ENCODE results near the gene MRGPRD.

The MRGPRD gene

DNA sequence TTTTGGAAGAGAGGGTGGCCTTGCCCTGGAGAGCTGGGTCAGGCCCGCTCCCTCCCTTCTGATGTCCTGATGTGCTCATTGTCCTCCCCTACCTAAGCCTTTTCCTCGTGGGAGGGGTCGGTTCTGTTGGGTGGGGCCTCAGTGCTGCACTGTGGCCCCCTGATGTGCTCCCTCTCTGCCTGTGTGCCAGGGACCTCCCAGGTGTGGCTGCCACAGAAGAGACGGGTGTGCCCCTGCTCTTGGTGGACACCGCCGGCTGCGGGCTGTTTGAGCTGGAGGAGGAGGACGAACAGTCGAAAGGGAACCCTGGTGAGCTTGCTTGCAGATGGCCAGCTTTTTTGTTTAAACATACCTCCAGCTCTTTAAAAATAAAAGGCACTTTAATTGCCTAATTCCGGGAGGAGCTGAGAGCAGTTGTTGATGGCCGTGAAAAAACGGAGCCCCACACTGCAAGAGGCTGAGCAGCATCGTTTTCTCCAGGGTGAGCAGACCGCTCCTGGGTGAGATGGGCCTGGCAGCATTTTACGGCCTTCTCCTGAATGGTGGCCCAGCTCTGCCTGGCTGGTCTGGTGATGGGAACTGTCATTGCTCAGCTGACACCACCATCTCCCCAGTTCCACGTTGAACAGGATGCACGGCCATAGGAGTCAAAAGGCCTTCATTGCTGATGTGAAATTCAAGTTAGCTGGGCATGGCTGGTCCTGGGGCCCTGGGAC lies 47.0 kb downstream of the MRGPRD start:
- POLR2A ChIA-PET (ENCODE audit: low non-redundant PET): no interaction called here
- CTCF ChIA-PET: no interaction called here
- DNase-seq (ENCODE audit: low spot score): no peak
- TF ChIP-seq, protein P1, sequence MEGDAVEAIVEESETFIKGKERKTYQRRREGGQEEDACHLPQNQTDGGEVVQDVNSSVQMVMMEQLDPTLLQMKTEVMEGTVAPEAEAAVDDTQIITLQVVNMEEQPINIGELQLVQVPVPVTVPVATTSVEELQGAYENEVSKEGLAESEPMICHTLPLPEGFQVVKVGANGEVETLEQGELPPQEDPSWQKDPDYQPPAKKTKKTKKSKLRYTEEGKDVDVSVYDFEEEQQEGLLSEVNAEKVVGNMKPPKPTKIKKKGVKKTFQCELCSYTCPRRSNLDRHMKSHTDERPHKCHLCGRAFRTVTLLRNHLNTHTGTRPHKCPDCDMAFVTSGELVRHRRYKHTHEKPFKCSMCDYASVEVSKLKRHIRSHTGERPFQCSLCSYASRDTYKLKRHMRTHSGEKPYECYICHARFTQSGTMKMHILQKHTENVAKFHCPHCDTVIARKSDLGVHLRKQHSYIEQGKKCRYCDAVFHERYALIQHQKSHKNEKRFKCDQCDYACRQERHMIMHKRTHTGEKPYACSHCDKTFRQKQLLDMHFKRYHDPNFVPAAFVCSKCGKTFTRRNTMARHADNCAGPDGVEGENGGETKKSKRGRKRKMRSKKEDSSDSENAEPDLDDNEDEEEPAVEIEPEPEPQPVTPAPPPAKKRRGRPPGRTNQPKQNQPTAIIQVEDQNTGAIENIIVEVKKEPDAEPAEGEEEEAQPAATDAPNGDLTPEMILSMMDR (conservative IDR thresholded peaks at IDR 0.05; ENCODE audit: low read depth): no peak
- 0 out of 2 replicates have a peak overlapping the region, but pooled peaks have one; percentile 6 for H3K27ac ChIP-seq

- H3K27ac ChIP-seq: 0 out of 2 replicates have a peak overlapping the region, but pooled peaks have one; percentile 2
- POLR2A ChIA-PET (ENCODE audit: low non-redundant PET): no interaction called here
- CTCF ChIA-PET: no interaction called here
- DNase-seq (ENCODE audit: low spot score): no peak
- TF ChIP-seq, protein P1 (conservative IDR thresholded peaks at IDR 0.05; ENCODE audit: low read depth): no peak
Measured at GRCh38 chr11:68932933-68933577, 47.7 kb downstream of the MRGPRD start.

- CTCF ChIA-PET: no interaction called here
- DNase-seq (ENCODE audit: low spot score): no peak
- TF ChIP-seq, protein P1 (conservative IDR thresholded peaks at IDR 0.05; ENCODE audit: low read depth): no peak
- 0 out of 2 replicates have a peak overlapping the region, but pooled peaks have one; percentile 2 for H3K27ac ChIP-seq
- POLR2A ChIA-PET (ENCODE audit: low non-redundant PET): no interaction called here
Measured at GRCh38 chr11:68932358-68932757, 48.4 kb downstream of the MRGPRD start.

DNA sequence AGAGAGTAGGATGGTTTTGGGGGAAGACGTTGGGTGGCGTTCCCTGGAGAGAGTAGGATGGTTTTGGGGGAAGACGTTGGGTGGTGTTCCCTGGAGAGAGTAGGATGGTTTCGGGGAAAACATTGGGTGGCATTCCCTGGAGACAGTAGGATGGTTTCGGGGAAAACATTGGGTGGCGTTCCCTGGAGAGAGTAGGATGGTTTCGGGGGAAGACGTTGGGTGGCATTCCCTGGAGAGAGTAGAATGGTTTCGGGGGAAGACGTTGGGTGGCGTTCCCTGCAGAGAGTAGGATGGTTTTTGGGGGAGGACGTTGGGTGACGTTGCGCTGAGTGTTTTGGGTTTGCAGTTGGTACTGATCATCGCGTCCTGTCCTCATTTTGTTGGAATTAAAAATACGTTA lies 48.9 kb downstream of the MRGPRD start:
- H3K27ac ChIP-seq: no peak overlapping the region
- CTCF ChIA-PET: no interaction called here
- TF ChIP-seq, protein P1 (conservative IDR thresholded peaks at IDR 0.05; ENCODE audit: low read depth): no peak
- POLR2A ChIA-PET (ENCODE audit: low non-redundant PET): no interaction called here
- no peak for DNase-seq (ENCODE audit: low spot score)

DNA sequence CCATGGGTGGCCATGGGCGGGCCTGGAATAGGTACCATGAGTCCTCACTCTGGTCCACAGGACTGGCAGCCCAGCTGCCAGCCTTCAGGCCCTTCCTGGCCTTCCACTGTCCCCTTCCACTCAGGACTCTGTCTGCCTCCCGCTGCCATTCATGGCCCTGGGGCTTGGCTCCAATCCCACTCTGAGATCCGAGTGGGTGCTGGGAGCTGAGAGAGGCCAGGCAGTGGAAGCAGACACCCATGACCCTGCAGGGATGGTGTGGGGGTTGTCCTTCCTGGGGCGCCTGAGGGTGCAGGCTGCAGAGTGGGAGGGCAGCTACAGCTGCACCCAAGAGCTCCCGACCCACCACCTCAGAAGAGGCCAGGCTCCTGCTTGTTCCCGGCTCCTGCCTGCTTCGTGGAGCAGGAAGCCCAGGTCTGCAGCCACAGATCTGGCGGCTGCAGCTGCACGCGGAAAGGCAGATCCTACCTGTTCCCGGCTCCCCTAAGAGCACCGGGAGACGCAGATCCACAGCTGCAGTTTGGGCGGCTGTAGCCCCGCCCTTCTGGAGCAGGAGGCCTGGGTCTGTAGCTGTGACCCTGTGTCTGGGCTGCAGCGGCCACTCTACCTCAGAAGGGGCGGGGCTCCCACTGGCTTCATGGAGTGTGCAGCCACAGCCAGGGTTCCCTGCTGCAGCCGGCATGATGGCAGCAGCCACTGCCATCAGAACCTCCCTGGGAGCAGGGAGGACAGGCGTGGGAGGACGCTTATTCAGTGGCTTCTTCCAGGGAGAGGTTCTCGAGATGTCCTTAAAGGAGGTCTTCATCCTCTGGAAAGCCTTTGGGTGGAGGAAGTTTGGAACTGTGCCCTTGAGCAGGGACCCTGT lies 49.6 kb downstream of the MRGPRD start:
- TF ChIP-seq, protein P1 (conservative IDR thresholded peaks at IDR 0.05; ENCODE audit: low read depth): no peak
- CTCF ChIA-PET: no interaction called here
- H3K27ac ChIP-seq: no peak overlapping the region
- no peak for DNase-seq (ENCODE audit: low spot score)
- POLR2A ChIA-PET (ENCODE audit: low non-redundant PET): no interaction called here

All from RWPE1 (cell line).